Thyroid gland (tissue), 4 donors: ENCODE measurements around the gene MAPK7. TPM values are rescaled to one million over a fixed set of nuclear protein-coding genes. Genes with fewer than 3 reads are reported as not detected.

Source experiments
- DNase-seq, 2 donors: peaks; one replicate each; pipeline ENCODE4 v3.0.0-alpha.2; 2019
- H3K27ac ChIP-seq, 3 donors: fragments of 200-600 bp; sonication (generic); 1 replicate in 2 of 3; 2 replicates in 1 of 3; pipeline ENCODE4 v1.5.1; 2016 to 2019; ENCODE audit warnings: mild to moderate bottlenecking in 1 of 3, moderate library complexity in 1 of 3
- H3K27me3 ChIP-seq: fragments of 200-600 bp; sonication (generic); one replicate; pipeline ENCODE4 v1.5.1; 2019
- H3K36me3 ChIP-seq, 2 donors: fragments of 200-600 bp; sonication (generic); one replicate each; pipeline ENCODE4 v1.5.1; 2016 to 2019
- H3K4me1 ChIP-seq, 2 donors: fragments of 200-600 bp; sonication (generic); one replicate each; pipeline ENCODE4 v1.5.1; 2017 to 2019
- H3K4me3 ChIP-seq, 3 donors: fragments of 200-600 bp; sonication (generic); replicated peaks in 1 of 3; 1 replicate in 2 of 3; 2 replicates in 1 of 3; pipeline ENCODE4 v1.5.1; 2016; ENCODE audit warnings: mild to moderate bottlenecking in 1 of 3
- H3K9me3 ChIP-seq: fragments of 200-600 bp; sonication (generic); one replicate; pipeline ENCODE4 v1.5.1; 2017
- POLR2A ChIP-seq, 2 donors: fragments of 450-650 bp; IDR thresholded peaks; one replicate each; pipeline ENCODE4 v1.6.1; 2017; ENCODE audit warnings: antibody characterized with exemption in 2 of 2, mild to moderate bottlenecking in 2 of 2, moderate library complexity in 1 of 2
- WGBS, 2 donors: methylation state at CpG; one replicate each; pipeline ENCODE4 v1.1.5; 2017; 5-methylcytosine and 5-hydroxymethylcytosine counted together
- intact Hi-C: fragments of 100-400 bp; cut with DNase I; formaldehyde crosslinking; loops from one replicate; pipeline ENCODE4 v1.15.1; 2023
- total RNA-seq, 4 donors: library from RNA; depleted of rRNA; stranded (reverse); fragments of >200 nt; gene quantifications; one replicate each; pipeline ENCODE4 v1.2.3, GENCODE V29; 2016
- TF ChIP-seq, protein P1 (sequence below), 6 experiments: fragments of 200-600 bp in 3 of 6; fragments of 450-650 bp in 3 of 6; sonication (generic) in 3 of 6; IDR thresholded peaks; one replicate each; pipeline ENCODE4 v1.5.1; 2016 to 2019; ENCODE audit warnings: antibody characterized with exemption in 6 of 6, mild to moderate bottlenecking in 2 of 6, inconsistent platforms in 1 of 6, moderate library complexity in 1 of 6

MAPK7 gene
- total RNA-seq, 4 donors from 2014 or later: 22.4 to 46.5 (median 31.3) TPM

DNA sequence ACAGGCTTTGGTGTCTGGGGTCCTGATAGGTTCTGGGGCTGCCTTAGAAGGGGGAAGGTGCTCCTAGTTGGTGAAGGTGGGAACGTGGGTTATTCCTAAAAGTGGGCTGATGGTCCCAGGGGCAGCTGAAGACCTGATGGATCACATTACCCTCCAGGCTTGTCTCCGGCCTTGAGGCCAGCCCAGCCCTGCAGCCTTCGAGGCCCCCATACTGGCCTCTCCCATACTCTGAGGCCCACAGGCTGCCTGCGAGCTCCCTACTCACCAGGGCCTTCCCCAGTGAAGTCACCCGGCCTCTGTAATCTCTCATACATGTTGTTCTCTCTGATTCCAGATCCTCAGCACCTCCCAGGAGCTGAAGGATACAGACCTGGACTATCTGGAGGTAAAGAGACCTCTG, 35.5 kb downstream of the MAPK7 start:
- no peak overlapping the region for H3K27ac ChIP-seq
- no peak for TF ChIP-seq POLR2A (IDR thresholded peaks at IDR 0.05)
- TF ChIP-seq, protein P1, sequence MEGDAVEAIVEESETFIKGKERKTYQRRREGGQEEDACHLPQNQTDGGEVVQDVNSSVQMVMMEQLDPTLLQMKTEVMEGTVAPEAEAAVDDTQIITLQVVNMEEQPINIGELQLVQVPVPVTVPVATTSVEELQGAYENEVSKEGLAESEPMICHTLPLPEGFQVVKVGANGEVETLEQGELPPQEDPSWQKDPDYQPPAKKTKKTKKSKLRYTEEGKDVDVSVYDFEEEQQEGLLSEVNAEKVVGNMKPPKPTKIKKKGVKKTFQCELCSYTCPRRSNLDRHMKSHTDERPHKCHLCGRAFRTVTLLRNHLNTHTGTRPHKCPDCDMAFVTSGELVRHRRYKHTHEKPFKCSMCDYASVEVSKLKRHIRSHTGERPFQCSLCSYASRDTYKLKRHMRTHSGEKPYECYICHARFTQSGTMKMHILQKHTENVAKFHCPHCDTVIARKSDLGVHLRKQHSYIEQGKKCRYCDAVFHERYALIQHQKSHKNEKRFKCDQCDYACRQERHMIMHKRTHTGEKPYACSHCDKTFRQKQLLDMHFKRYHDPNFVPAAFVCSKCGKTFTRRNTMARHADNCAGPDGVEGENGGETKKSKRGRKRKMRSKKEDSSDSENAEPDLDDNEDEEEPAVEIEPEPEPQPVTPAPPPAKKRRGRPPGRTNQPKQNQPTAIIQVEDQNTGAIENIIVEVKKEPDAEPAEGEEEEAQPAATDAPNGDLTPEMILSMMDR (IDR thresholded peaks at IDR 0.05): no peak
- DNase-seq: no peak
- 85 to 96% methylated on average over 5 of the region's 5 CpGs for WGBS, 2 donors
- no peaks in the 10 kb centered on the region for H3K27me3 ChIP-seq
- no peaks in the 10 kb centered on the region for H3K36me3 ChIP-seq
- no peaks in the 10 kb centered on the region for H3K9me3 ChIP-seq
- no peaks in the 10 kb centered on the region for H3K4me1 ChIP-seq
- intact Hi-C loops: no loop called here
- H3K4me3 ChIP-seq: no peak overlapping the region

DNA sequence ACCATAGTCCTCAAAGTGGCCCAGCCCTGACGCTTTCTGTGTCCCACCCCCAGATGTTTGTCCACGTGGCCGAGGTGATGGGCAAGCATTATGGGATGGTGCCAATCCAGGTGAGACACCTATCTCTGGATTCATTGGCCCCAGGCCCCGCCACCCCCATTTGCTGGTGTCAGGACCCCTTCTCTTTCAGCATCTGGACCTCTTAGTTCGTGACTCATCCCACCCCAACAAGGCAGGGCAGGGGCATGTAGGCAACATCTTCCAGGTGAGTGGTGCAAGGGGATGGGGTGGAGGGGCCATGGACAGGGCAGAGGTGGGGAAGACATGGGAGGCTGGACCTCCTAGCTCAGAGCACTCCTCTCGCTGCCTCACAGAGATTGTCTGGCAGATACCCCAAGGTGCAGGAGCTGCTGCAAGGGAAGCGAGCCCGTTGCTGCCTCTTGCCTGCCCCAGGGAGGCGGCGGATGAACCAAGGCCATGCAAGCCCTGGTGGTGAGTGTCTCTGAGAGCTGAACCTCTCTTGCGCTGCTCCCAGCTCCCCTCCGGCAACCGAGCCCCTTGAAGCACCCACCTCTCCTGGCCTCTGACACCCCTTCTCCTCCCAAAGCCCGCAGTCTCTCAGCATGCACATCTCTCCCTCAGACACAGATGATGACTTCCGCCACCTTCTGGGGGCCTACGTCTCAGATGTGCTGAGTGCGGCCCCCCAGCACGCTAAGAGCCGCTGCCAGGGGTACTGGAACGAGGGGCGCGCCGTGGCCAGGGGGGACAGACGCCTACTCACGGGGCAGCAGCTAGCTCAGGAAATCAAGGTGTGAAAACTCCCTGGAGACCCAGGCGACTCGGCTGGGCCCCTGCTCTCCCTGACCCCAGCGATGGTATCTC, 36.3 kb downstream of the MAPK7 start:
- Histone ChIP-seq H3K27me3 (no peaks in the 10 kb centered on the region), H3K9me3 (no peaks in the 10 kb centered on the region), H3K27ac (no peak overlapping the region), H3K4me1 (no peaks in the 10 kb centered on the region), H3K4me3 (no peak overlapping the region), H3K36me3 (no peaks in the 10 kb centered on the region)
- intact Hi-C loops: no loop called here
- 90 to 91% methylated on average over 15 to 27 of the region's 28 CpGs for WGBS, 2 donors
- DNase-seq: no peak
- no peak for TF ChIP-seq POLR2A (IDR thresholded peaks at IDR 0.05)
- TF ChIP-seq, protein P1 (IDR thresholded peaks at IDR 0.05): no peak

DNA sequence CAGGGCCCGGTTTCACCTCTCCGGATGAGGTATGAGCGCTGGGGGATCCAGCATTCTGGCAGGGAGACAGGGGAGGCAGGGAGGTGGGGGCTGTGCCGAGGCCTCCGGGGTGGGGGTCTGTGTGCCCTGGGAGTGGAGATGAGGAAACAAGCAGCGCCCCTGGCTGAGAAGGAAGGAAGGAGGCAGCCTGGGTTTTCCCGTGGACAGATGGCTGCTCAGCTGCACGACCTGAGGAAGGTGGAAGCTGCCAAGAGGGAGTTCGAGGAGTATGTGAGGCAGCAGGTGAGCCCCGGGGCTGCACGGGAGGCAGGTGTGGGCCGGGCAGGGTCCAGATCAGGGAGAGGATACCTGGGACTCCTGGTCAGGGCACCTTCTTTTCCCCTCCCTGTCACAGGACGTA, 37.0 kb downstream of the MAPK7 start:
- H3K27ac ChIP-seq: no peak overlapping the region
- 71 to 77% methylated on average over 11 to 13 of the region's 13 CpGs for WGBS, 2 donors
- intact Hi-C loops: no loop called here
- no peaks in the 10 kb centered on the region for H3K9me3 ChIP-seq
- no peak for DNase-seq
- no peak overlapping the region for H3K4me3 ChIP-seq
- H3K4me1 ChIP-seq: no peaks in the 10 kb centered on the region
- TF ChIP-seq, protein P1 (IDR thresholded peaks at IDR 0.05): no peak
- no peak for TF ChIP-seq POLR2A (IDR thresholded peaks at IDR 0.05)
- H3K27me3 ChIP-seq: no peaks in the 10 kb centered on the region
- H3K36me3 ChIP-seq: no peaks in the 10 kb centered on the region

DNA sequence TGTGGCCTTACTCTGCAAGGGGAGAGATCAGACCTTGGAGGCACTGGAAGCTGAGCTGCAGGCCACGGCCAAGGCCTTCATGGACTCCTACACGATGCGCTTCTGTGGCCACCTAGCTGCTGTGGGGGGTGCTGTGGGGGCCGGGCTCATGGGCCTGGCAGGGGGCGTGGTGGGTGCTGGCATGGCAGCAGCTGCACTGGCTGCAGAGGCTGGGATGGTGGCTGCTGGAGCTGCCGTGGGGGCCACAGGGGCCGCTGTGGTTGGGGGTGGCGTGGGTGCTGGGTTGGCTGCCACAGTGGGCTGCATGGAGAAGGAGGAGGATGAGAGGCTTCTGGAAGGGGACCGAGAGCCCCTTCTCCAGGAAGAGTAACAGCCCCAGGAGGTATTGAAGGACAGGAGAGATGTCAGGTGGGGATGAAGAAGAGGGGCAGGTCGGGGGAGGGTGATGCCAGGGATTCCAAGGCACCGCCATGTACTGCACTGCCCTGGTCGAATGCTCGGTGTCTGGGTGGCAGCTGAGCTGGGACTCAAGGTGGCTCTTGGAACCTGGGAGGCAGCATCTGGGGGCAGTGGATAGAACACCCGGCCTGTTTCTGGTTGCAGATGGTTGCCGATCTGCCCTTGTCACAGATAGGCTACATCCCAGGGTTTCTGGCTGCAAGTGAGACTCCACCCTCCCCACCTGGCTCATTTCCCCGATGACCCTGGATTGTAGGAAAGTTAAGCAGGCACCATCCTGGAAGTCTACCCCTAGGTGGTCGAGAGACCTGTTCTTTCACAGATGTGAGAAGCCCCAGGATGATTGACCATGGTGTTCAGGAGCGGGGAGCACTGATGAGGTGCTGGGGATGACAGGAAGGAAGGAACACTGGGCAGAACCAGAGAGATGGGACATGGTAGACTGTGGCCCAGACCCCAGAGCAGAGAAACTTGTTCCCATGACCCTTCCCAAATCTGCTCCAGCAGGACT, 37.8 kb downstream of the MAPK7 start:
- Histone ChIP-seq H3K36me3 (no peaks in the 10 kb centered on the region), H3K9me3 (no peaks in the 10 kb centered on the region), H3K4me1 (no peaks in the 10 kb centered on the region), H3K4me3 (no peak overlapping the region), H3K27me3 (no peaks in the 10 kb centered on the region), H3K27ac (no peak overlapping the region)
- WGBS, 2 donors: 92 to 94% methylated on average over 15 to 17 of the region's 18 CpGs
- no peak for TF ChIP-seq POLR2A (IDR thresholded peaks at IDR 0.05)
- TF ChIP-seq, protein P1 (IDR thresholded peaks at IDR 0.05): no peak
- no peak for DNase-seq
- intact Hi-C loops: no loop called here
